ENCODE data around the gene MAP4K3.
"Not testable (repeated sequence)": the region's sequence is repeated elsewhere in the genome, so short reads cannot be mapped to it uniquely, and the experiment has no call there.

MAP4K3 gene

DNA sequence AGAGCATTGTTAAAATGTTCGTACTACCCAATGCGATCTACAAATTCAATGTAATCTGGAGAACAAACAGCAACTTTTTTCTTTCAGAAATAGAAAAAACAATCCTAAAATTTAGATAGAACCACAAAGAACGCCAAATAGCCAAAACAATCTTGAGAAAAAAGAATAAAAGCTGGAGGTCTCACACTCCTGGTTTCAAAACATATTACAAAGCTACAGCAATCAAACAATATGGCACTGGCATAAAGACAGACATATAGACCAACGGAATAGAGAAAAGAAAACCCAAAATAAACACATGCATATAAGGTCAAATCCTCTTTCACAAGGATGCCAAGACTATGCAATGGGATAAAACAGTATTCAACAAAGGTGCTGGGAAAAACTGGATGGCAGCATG is 74.5 kb downstream of the MAP4K3 start:
- no peak for DNase-seq

DNA sequence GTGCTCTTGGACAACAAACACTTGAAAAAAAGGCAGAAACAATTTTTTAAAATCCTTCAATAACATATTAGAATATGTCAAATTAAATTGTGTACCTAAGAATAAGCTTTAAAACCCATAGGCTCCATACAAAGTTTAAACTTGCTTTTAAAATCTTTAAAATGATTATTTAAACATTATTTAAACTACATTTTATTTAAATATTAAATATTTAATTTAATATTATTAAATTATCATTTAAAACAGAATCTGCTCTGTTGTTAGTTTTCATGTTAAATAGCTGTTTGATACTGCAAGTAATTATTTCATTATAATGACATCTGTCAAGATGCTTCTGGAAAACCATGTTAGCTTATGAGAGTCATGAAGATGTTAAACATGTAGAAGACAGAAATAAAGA is 75.6 kb downstream of the MAP4K3 start:
- DNase-seq: no peak

DNA sequence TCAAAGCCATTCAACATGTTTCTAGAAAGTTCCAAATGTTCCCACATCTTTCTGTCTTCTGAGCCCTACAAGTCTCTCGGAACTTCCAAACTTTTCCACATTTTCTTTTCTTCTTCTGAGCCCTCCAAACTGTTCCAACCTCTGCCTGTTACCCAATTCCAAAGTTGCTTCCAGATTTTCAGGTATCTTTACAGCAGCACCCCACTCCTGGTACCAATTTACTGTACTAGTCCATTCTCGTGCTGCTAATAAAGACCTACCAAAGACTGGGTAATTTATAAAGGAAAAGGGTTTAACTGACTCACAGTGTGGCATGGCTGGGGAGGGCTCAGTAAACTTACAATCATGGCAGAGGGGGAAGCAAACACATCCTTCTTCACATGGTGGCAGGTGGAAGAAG is 76.7 kb downstream of the MAP4K3 start:
- DNase-seq: not testable (repeated sequence)

DNA sequence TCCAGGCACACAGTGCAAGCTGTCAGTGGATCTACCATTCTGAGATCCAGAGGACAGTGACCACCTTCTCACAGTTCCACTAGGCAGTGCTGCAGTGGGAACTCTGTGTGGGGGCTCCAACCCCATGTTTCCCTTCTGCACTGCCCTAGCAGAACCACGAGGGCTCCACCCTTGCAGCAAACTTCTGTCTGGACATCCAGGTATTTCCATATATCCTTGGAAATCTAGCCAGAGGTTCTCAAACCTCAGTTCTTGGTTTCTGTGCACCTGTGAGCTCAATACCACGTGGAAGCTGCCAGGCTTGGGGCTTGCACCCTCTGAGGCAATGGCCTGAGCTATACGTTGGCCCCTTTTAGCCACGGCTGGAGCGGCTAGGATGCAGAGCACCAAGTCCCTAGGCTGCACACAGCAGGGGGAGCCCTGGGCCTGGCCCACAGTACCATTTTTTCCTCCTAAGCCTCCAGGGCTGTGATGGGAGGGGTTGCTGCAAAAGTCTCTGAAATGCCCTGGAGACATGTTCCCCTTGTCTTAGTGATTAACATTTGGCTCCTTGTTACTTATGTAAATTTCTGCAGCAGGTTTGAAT is 77.5 kb downstream of the MAP4K3 start:
- no peak for DNase-seq

DNA sequence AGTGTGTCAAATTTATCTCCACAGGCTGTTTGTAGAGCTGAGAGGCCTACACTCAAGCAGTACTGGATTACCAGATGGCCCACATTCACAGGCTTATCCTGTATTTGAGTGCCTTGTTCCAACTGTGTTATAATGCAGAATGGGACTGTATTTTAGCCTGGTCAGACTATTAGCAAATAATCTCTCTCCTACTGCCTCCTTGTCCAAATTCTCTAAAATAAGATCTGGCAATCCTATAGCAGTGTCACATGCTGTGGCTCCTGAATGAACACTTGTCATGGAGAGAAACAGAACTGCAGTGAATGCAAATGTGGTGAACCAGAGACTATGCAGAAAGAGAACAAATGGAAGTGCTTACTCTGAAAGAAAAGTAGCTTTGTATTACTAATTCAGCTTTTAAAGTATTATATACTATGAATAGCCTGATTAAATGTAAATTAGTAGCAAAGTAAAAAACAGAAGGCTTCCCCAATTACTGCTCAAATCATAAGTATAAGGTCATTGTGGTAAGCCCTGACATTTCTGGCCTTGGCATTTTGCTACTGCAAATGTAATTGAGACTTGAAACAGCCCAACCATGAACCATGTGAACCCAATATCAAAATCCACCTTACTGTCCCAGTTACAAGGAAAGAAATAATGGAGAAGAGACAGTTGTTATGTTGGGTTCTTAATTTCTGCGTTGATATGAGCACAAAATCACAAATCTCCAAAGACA is 80.0 kb downstream of the MAP4K3 start:
- no peak for DNase-seq

DNA sequence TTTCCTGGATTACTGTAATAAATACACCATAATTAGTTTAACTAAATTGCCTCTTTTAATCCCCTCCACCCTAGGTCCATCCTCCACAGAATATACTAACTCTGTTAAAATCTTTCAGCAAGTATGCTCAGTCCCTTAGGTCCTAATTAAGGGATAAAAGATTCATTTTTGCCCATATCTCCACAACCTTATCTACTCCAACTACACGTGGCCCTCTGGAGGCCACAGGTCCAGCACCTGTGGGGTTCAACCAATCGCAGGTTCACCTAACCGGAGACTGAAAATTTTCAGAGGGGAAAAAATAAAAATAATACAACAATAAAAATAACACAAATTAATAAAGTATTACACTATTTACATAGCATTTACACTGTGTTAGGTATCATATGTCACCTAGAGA is 86.4 kb downstream of the MAP4K3 start:
- DNase-seq: no peak

DNA sequence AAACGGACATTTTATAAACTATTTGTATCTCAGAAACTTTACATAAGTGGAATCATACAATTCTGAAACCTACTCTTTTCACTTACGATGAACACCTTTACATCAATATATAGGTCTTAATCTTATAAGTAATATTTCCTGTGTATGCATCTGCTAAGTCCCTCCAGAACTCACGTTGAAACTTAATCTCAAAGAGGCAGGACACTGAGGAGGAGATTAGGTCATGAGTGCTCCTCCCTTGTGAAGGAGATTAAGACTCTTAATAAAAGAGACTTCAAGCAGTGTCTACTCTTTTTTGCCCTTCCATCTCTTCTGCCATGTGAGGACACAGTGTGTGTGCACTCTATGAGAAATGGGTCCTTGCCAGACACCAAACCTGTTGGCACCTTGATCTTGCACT is 98.6 kb downstream of the MAP4K3 start:
- no peak for DNase-seq

DNA sequence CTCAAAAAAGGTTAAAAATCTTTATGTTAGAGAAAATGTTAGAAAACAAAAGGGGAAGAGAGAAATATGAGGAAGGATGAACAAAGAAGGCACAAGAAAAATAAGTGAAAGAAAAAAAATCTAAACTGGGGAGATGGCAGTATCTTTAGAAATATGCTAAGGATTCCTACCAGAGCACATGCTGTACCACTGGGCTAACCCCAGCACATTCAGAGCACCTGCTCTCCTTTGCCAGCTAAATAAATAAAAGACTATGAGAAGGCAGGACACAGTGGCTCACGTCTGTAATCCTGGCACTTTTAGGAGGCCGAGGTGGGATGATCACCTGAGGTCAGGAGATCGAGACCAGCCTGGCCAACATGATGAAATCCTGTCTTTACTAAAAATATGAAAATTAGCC is 101.2 kb downstream of the MAP4K3 start:
- no peak for DNase-seq

DNA sequence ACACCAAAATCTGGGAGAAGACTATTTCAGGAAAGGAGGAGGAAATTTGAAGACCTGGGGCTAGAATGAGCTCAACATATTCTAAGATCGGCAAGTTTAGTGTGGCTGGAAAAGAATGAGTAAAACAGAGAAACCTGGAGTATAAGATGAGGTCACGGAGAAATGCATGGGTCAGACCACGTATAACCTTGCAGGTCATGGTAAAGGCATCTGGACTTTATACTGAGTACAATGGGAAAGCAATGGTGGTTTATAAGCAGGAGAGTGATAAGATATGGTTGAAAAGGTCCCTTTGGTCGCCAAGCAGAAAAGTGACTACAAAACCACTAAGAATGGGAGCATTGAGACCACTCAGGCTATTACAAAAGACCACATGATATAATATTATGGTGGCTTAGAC is 102.1 kb downstream of the MAP4K3 start:
- DNase-seq: no peak

DNA sequence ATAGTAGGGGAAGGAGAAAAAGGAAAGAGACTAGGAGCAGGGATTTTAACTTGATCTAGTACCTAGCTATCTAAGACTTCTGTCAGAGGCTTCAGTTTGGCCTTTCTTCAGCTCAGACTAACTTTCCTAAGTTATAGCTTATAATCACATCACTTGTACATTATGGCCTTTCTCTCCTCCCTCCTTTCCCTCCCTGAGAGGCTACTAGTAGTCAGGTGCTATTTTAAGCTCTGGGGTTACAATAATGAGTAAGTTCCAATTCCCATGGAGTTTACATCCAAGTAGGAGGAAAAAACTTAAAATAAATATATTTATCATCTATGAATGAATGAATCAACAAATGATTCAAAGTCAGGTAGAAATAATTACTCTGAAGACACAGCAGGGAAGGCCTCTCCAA is 102.6 kb downstream of the MAP4K3 start:
- DNase-seq: no peak

DNA sequence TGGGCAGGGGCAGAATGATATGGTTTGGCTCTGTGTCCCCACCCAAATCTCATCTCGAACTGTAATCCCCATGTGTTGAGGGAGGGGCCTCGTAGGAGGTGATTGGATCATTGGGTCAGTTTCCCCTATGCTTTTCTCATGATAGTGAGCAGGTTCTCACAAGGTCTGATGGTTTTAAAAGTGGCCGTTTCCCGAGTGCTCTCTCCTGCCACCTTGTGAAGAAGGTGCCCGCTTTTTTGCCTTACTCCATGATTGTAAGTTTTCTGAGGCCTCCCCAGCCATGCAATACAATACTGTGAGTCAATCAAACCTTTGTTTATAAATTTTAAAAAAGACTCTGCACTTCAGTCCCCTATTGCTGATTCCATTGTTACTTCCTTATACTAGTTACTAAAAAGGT is 110.4 kb downstream of the MAP4K3 start:
- DNase-seq: no peak

DNA sequence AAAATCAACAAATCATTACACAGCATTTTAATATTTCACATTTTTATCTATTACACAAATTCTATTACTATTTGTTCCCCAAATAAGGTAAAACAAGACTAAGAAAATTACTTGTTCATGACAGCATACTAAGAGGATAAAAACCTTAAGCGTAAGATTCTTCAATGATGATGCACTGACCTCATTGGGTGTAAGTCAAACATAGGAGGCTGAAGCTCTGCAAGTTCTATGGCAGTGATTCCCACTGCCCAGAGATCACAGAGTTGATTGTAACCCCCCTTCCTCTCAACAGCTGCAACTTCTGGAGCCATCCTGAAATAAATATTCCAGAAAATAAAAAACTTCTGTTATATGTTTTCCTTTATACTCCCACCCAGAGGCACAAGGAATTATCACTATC is 111.1 kb downstream of the MAP4K3 start:
- DNase-seq: no peak

DNA sequence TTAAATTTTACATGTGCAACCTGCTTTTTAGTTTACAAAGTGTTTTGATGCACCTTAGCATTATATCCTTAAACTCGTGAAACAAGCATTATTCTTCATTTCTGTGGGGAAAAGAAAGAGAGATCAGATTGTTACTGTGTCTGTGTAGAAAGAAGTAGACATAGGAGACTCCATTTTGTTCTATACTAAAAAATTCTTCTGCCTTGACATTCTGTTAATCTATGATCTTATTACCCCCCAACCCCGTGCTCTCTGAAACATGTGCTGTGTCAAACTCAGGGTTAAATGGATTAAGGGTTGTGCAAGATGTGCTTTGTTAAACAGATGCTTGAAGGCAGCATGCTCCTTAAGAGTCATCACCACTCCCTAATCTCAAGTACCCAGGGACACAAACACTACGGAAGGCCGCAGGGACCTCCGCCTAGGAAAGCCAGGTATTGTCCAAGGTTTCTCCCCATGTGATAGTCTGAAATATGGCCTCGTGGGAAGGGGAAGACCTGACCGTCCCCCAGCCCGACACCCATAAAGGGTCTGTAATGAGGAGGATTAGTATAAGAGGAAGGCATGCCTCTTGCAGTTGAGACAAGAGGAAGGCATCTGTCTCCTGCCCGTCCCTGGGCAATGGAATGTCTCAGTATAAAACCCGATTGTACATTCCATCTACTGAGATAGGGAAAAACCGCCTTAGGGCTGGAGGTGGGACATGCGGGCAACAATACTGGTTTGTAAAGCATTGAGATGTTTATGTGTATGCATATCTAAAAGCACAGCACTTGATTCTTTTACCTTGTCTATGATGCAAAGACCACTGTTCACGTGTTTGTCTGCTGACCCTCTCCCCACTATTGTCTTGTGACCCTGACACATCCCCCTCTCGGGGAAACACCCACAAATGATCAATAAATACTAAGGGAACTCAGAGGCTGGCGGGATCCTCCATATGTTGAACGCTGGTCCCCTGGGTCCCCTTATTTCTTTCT is 115.7 kb downstream of the MAP4K3 start:
- not testable (repeated sequence) for DNase-seq

DNA sequence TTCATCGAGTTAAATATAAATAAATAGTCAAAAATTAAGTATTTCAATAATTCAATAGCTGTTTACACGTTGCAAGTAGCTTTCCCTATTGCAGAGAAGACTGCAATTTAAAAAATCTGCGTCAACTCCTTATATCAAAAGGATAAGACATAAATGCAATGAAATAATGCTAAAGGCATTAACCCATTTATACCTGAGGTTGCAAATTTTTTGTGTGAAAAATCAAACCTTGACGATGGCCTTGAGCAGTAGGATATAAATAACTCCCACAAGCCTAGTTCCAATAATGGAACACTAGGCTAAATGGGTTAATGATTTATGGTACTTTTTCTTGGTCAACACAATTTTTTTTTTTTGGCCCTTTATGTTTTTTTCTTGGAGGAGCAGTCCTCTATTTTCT is 116.9 kb downstream of the MAP4K3 start:
- no peak for DNase-seq

DNA sequence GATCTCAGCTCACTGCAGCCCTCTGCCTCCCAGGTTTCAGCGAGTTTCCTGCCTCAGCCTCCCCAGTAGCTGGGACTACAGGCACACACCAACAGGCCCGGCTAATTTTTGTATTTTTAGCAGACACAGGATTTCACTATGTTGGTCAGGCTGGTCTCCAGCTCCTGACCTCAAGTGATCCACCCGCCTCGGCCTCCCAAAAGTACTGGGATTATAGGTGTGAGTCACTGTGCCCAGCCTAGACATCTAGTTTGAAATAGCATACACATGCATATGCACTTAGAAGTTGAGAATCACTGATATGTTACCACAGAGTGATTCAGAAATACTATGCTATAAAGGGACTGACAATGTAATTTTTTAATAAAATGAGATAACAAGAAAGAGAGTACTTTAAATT is 123.5 kb downstream of the MAP4K3 start:
- DNase-seq: no peak

DNA sequence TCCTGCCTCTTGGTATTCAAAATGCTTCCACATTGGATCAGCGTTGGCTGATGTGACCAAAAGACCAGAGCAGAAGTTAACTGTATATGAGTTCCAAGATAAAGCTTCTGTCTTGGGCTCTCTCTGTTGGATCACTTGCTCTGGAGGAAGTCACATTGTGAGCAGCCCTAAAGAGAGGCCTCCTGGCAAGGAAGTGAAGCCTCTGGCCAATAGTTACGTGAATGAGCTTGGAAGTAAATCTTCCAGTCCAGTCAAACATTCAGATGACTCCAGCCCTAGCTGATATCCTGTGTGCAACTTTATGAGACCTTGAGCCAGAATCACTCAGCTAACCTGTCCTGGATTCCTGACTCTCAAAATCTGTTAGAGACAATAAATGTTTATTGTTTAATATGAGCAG is 125.6 kb downstream of the MAP4K3 start:
- no peak for DNase-seq

DNA sequence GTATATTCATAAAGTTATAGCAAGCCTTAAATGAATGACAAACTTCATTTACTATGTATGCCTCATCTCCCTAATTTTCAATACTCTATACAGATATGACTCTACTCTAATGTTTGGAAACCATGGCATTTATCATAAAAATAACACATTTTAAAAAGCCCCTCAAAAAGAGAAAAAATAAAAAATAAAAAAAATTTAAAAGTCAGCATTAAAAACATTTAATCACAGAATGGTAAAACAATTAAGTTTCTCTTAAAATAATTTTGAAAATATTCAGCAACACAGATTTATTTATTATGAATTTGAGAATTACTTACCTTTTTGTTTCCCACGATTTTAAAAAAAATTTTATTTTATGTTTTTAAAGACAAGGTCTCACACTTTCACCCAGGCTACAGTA is 128.3 kb downstream of the MAP4K3 start:
- no peak for DNase-seq

DNA sequence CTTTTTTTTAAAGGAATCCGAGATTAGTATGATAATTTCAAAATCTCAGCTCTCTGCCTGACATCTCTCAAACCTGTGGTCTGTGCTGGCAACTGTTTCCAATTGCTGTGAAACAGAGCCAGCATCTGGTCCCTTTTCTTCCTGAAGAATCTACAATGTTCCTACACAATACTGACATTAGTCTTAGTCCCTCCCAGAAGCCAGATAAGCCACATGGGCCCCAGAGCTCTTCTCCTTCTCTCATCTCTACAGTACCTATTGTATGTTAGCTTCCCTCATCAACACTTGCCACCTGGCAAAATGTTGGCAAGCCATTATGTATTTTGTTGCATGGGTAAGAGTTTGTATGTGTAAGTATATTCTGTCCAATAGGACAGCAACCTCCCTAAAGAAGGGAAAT is 130.5 kb downstream of the MAP4K3 start:
- DNase-seq: no peak

DNA sequence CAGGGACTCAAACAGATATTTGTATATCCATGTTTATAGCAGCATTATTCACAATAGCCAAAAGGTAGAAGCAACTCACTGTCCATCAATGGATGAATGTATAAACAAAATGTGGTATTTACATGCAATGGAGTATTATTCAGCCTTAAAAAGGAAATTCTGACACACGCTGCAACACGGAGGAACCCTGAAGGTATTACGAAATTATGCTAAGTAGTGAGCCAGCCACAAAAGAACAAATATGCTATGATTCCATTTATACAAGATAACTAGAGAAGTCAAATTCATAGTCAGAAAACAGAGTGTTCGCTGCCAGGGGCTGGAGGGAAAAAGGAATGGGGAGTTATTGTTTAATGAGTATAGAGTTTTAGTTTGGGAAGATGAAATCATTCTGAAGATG is 132.4 kb downstream of the MAP4K3 start:
- DNase-seq: no peak

DNA sequence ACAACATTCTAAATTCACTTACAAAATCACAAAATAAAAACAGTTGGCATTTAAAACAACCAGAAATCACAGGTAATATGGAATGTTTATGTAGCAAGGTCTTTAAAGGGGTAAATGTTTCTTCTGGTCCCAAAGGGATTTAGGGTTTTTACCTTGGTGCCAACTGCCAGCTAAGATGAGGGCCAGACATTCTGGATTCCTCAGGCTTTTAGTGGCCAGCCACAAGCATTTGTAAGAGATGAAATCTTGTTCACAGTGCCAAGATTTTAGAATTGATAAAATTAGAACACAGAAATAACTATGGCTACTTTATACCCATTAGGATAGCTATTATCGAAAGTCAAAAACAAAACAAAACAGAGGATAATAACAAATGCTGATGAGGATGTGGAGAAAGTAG is 132.9 kb downstream of the MAP4K3 start:
- DNase-seq: no peak

DNA sequence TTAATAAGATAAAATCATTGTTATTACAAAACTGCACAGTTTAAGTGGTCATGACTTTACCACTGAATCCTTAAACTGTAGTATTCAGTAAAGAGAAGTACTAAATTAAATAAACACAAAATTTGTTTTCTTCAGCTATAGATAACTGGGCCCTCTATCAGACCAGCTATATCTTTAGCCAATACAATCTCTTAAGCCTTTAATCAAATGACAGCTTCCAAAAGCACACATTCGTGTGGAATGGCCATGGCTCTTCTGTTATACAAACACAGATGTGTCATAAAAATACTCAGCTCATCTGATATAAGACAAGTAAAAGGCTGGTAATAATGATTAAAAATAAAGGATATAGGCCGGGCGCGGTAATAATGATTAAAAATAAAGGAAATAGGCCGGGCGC is 135.7 kb downstream of the MAP4K3 start:
- DNase-seq: no peak

DNA sequence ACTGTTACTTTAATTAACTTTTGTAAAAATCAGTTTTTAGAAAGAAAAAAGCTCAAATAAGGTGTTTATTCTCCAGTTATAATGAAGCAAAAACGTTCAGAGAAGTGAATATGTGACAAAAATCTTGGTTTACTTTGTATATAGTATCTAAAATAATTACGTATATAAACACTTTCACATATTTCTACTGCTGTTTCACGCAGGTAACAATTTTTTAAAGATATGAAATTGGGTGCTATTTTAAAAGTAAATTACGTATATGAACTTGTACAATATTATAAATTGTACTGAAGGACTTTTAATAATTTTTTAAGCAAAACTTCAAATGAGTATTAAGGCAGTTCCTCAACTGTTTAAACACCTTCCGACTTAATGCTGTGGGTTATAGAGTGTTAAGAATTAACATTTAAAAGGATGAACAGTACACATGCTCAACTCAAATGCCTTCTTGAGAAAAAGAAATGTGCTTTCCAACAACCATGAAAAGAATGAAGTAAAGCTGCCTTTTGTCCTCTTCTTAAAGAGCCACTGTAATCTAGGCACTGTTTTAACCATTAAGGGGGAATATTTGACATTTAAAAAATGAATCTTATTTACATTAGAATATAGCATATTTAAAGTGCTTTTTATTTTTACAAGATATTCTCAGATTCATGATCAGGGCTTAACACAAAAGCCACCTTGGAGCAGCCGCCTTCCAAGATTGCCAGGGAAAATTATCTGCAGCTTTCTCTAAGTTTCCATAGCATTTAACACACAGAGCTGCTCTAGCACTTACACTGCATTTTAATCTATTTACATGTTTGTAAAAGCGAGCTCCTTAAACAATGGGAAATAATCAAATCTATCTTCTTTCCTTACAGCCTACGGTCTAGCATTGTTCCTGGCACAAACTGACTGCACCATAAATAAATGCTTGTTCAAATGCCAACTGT is 136.8 kb downstream of the MAP4K3 start:
- no peak for DNase-seq

DNA sequence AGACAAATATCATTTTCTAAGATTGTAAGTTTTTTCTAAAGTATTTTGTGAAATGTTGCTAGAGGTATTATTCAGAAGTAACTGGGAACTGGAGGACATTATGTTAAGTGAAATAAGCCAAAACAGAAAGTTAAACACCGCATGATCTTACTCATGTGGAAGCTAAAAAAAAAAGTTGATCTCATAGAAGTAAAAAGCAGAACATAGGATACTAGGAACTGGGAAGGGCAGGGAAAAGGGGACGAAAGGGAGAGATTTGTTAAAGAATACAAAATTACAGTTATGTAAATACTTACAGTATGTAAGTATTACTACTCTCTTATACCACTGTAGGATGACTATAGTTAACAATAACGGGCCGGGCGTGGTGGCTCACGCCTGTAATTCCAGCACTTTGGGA is 146.7 kb downstream of the MAP4K3 start:
- no peak for DNase-seq
